ENCODE results near the gene OR4A15.

Gene OR4A15

GRCh38 chr11:55401011-55401410 is 33.2 kb downstream of the OR4A15 start:
- no peak for DNase-seq (ENCODE audit: low read depth)
- no peak for TF ChIP-seq CTCF (conservative IDR thresholded peaks at IDR 0.05; ENCODE audit: control insufficient read depth, insufficient read depth, low read depth, low read length)
- no peak overlapping the region for H3K4me3 ChIP-seq (ENCODE audit: control insufficient read depth, low read depth, low read length)
